ENCODE results near the gene DBN1. TPM values are rescaled to one million over a fixed set of nuclear protein-coding genes. Genes with fewer than 3 reads are reported as not detected.

DBN1 gene
- total and polyA plus RNA-seq, 7 experiments from 2014 or later: 0.64 to 8.8 (median 2.2) TPM

- H3K4me1 ChIP-seq (ENCODE audit: control insufficient read depth in 2 of 2, insufficient read depth in 2 of 2, low read length in 2 of 2): peaks cover 7% of the 10 kb centered on the region in 2 donors
- Mint-ChIP-seq H3K27me3 (no peaks in the 10 kb centered on the region), H3K36me3 (peaks cover 0 to 6% (median 0%) of the 10 kb centered on the region in 5 donors), H3K9me3 (peaks cover 0 to 2% (median 0%) of the 10 kb centered on the region in 11 donors), H3K27ac (peak overlapping the region in 1 of 9 donors; percentile 51), H3K4me3 (no peak overlapping the region), H3K4me1 (peaks cover 0 to 24% (median 9%) of the 10 kb centered on the region in 7 donors)
- POLR2A ChIA-PET: no interaction called here
- H3K9me3 ChIP-seq (ENCODE audit: control insufficient read depth in 2 of 3, low read length in 3 of 3): no peaks in the 10 kb centered on the region
- H3K4me3 ChIP-seq (ENCODE audit: low read length): no peak overlapping the region
- H3K27ac ChIP-seq (ENCODE audit: low read depth, low read length): no peak overlapping the region
- DNase-seq (no peak), ATAC-seq (no peak)
- H3K36me3 ChIP-seq (ENCODE audit: control insufficient read depth in 2 of 3, insufficient read depth in 3 of 3, low read length in 3 of 3): no peaks in the 10 kb centered on the region
- no peaks in the 10 kb centered on the region for H3K27me3 ChIP-seq (ENCODE audit: control insufficient read depth in 2 of 2, insufficient read depth in 2 of 2, low read length in 2 of 2)
- CTCF ChIA-PET: no interaction called here
- intact Hi-C loops (cut with micrococcal nuclease): no loop called here
Measured at GRCh38 chr5:177467436-177467835, 6.0 kb downstream of the DBN1 start.

- Histone ChIP-seq H3K27ac (ENCODE audit: low read depth, low read length) (no peak overlapping the region), H3K27me3 (ENCODE audit: control insufficient read depth in 2 of 2, insufficient read depth in 2 of 2, low read length in 2 of 2) (no peaks in the 10 kb centered on the region), H3K4me3 (ENCODE audit: low read length) (no peak overlapping the region), H3K9me3 (ENCODE audit: control insufficient read depth in 2 of 3, low read length in 3 of 3) (no peaks in the 10 kb centered on the region), H3K36me3 (ENCODE audit: control insufficient read depth in 2 of 3, insufficient read depth in 3 of 3, low read length in 3 of 3) (no peaks in the 10 kb centered on the region), H3K4me1 (ENCODE audit: control insufficient read depth in 2 of 2, insufficient read depth in 2 of 2, low read length in 2 of 2) (peaks cover under 1 to 2% of the 10 kb centered on the region in 2 donors)
- DNase-seq (no peak), ATAC-seq (no peak)
- POLR2A ChIA-PET: no interaction called here
- Mint-ChIP-seq H3K36me3 (peaks cover 0 to 6% (median 0%) of the 10 kb centered on the region in 5 donors), H3K27ac (peak overlapping the region in 2 of 9 donors; percentile 17 to 51), H3K4me3 (no peak overlapping the region), H3K27me3 (no peaks in the 10 kb centered on the region), H3K4me1 (peaks cover 0 to 27% (median 10%) of the 10 kb centered on the region in 7 donors), H3K9me3 (peaks cover 0 to 2% (median 0%) of the 10 kb centered on the region in 11 donors)
- intact Hi-C loops (cut with micrococcal nuclease): no loop called here
- CTCF ChIA-PET: interaction anchor here (0.9 kb wide), 1 partner anchor 94 kb away, joined by 3 read pairs; no protein-coding TSS in a partner anchor
Measured at GRCh38 chr5:177466861-177467260, 6.6 kb downstream of the DBN1 start.

- intact Hi-C loops (cut with micrococcal nuclease): no loop called here
- Mint-ChIP-seq H3K27me3 (no peaks in the 10 kb centered on the region), H3K9me3 (peaks cover 0 to 2% (median 0%) of the 10 kb centered on the region in 11 donors), H3K4me1 (peaks cover 0 to 25% (median 5%) of the 10 kb centered on the region in 7 donors), H3K4me3 (no peak overlapping the region), H3K27ac (no peak overlapping the region), H3K36me3 (peaks cover 0 to 10% (median 0%) of the 10 kb centered on the region in 5 donors)
- Histone ChIP-seq H3K9me3 (ENCODE audit: control insufficient read depth in 2 of 3, low read length in 3 of 3) (no peaks in the 10 kb centered on the region), H3K27me3 (ENCODE audit: control insufficient read depth in 2 of 2, insufficient read depth in 2 of 2, low read length in 2 of 2) (no peaks in the 10 kb centered on the region), H3K4me3 (ENCODE audit: low read length) (no peak overlapping the region), H3K36me3 (ENCODE audit: control insufficient read depth in 2 of 3, insufficient read depth in 3 of 3, low read length in 3 of 3) (no peaks in the 10 kb centered on the region), H3K4me1 (ENCODE audit: control insufficient read depth in 2 of 2, insufficient read depth in 2 of 2, low read length in 2 of 2) (no peaks in the 10 kb centered on the region), H3K27ac (ENCODE audit: low read depth, low read length) (no peak overlapping the region)
- CTCF ChIA-PET: interaction anchor here (1.1 kb wide), 1 partner anchor 8 kb away, joined by 3 read pairs; no protein-coding TSS in a partner anchor
- ATAC-seq: no peak
- POLR2A ChIA-PET: no interaction called here
- DNase-seq: no peak
Measured at GRCh38 chr5:177465044-177465443, 8.4 kb downstream of the DBN1 start.

- DNase-seq: no peak
- H3K36me3 ChIP-seq (ENCODE audit: control insufficient read depth in 2 of 3, insufficient read depth in 3 of 3, low read length in 3 of 3): no peaks in the 10 kb centered on the region
- POLR2A ChIA-PET: interaction anchor here (0.7 kb wide), 1 partner anchor 12 kb away, joined by 4 read pairs; no protein-coding TSS in a partner anchor
- intact Hi-C loops (cut with micrococcal nuclease): no loop called here
- no peak overlapping the region for H3K4me3 ChIP-seq (ENCODE audit: low read length)
- peak overlapping the region in 2 of 9 donors; percentile 59 to 69 for H3K27ac Mint-ChIP-seq
- peaks cover 0 to 10% (median 0%) of the 10 kb centered on the region in 5 donors for H3K36me3 Mint-ChIP-seq
- no peaks in the 10 kb centered on the region for H3K27me3 Mint-ChIP-seq
- H3K27me3 ChIP-seq (ENCODE audit: control insufficient read depth in 2 of 2, insufficient read depth in 2 of 2, low read length in 2 of 2): no peaks in the 10 kb centered on the region
- H3K4me1 Mint-ChIP-seq: peaks cover 0 to 25% (median 8%) of the 10 kb centered on the region in 7 donors
- peak; percentile 40 for ATAC-seq
- peaks cover 0 to 2% (median 0%) of the 10 kb centered on the region in 11 donors for H3K9me3 Mint-ChIP-seq
- CTCF ChIA-PET: interaction anchor here (1.2 to 2.6 kb wide), 2 partner anchors 59 to 72 kb away, joined by 5 to 11 read pairs; no protein-coding TSS in a partner anchor
- no peak overlapping the region for H3K27ac ChIP-seq (ENCODE audit: low read depth, low read length)
- no peaks in the 10 kb centered on the region for H3K9me3 ChIP-seq (ENCODE audit: control insufficient read depth in 2 of 3, low read length in 3 of 3)
- peak overlapping the region in 1 of 10 donors; percentile 70 for H3K4me3 Mint-ChIP-seq
- no peaks in the 10 kb centered on the region for H3K4me1 ChIP-seq (ENCODE audit: control insufficient read depth in 2 of 2, insufficient read depth in 2 of 2, low read length in 2 of 2)
Measured at GRCh38 chr5:177462021-177462670, 11.3 kb downstream of the DBN1 start.

GRCh38 chr5:177459819-177460628, 13.4 kb downstream of the DBN1 start:
- Histone ChIP-seq H3K9me3 (ENCODE audit: control insufficient read depth in 2 of 3, low read length in 3 of 3) (no peaks in the 10 kb centered on the region), H3K27ac (ENCODE audit: low read depth, low read length) (no peak overlapping the region), H3K27me3 (ENCODE audit: control insufficient read depth in 2 of 2, insufficient read depth in 2 of 2, low read length in 2 of 2) (no peaks in the 10 kb centered on the region), H3K36me3 (ENCODE audit: control insufficient read depth in 2 of 3, insufficient read depth in 3 of 3, low read length in 3 of 3) (peaks cover 0 to 4% (median 0%) of the 10 kb centered on the region in 3 experiments), H3K4me1 (ENCODE audit: control insufficient read depth in 2 of 2, insufficient read depth in 2 of 2, low read length in 2 of 2) (peaks cover 0 to 5% of the 10 kb centered on the region in 2 donors), H3K4me3 (ENCODE audit: low read length) (no peak overlapping the region)
- Mint-ChIP-seq H3K27me3 (no peaks in the 10 kb centered on the region), H3K36me3 (peaks cover 0 to 5% (median 0%) of the 10 kb centered on the region in 5 donors), H3K27ac (no peak overlapping the region), H3K4me1 (peaks cover 0 to 30% (median 14%) of the 10 kb centered on the region in 7 donors), H3K9me3 (no peaks in the 10 kb centered on the region), H3K4me3 (peak overlapping the region in 1 of 10 donors; percentile 38)
- DNase-seq (no peak), ATAC-seq (no peak)
- CTCF ChIA-PET: interaction anchor here (3.9 to 8.1 kb wide), 2 partner anchors 56 to 71 kb away, joined by 44 to 149 read pairs; no protein-coding TSS in a partner anchor
- POLR2A ChIA-PET: interaction anchor here (0.8 to 0.9 kb wide), 2 partner anchors 15 to 71 kb away, joined by 3 read pairs; no protein-coding TSS in a partner anchor
- intact Hi-C loops (cut with micrococcal nuclease): loop anchor here (5.0 to 10.0 kb wide), 4 partner anchors 57 to 348 kb away; partner anchors contain the start of genes DDX41 (in 1 of the 2) and NSD1 (in 1 of the 2)

- H3K27me3 ChIP-seq (ENCODE audit: control insufficient read depth in 2 of 2, insufficient read depth in 2 of 2, low read length in 2 of 2): no peaks in the 10 kb centered on the region
- DNase-seq (no peak), ATAC-seq (no peak)
- Mint-ChIP-seq H3K27ac (no peak overlapping the region), H3K4me1 (peaks cover 0 to 30% (median 14%) of the 10 kb centered on the region in 7 donors), H3K9me3 (no peaks in the 10 kb centered on the region), H3K4me3 (no peak overlapping the region), H3K36me3 (peaks cover 0 to 5% (median 0%) of the 10 kb centered on the region in 5 donors), H3K27me3 (no peaks in the 10 kb centered on the region)
- peaks cover 0 to 4% (median 0%) of the 10 kb centered on the region in 3 experiments for H3K36me3 ChIP-seq (ENCODE audit: control insufficient read depth in 2 of 3, insufficient read depth in 3 of 3, low read length in 3 of 3)
- no peak overlapping the region for H3K4me3 ChIP-seq (ENCODE audit: low read length)
- no peak overlapping the region for H3K27ac ChIP-seq (ENCODE audit: low read depth, low read length)
- CTCF ChIA-PET: interaction anchor here (3.9 to 8.1 kb wide), 2 partner anchors 56 to 70 kb away, joined by 44 to 149 read pairs; no protein-coding TSS in a partner anchor
- POLR2A ChIA-PET: no interaction called here
- intact Hi-C loops (cut with micrococcal nuclease): loop anchor here (5.0 to 10.0 kb wide), 4 partner anchors 58 to 347 kb away; partner anchors contain the start of genes DDX41 (in 1 of the 2) and NSD1 (in 1 of the 2)
- H3K9me3 ChIP-seq (ENCODE audit: control insufficient read depth in 2 of 3, low read length in 3 of 3): no peaks in the 10 kb centered on the region
- peaks cover 0 to 6% of the 10 kb centered on the region in 2 donors for H3K4me1 ChIP-seq (ENCODE audit: control insufficient read depth in 2 of 2, insufficient read depth in 2 of 2, low read length in 2 of 2)
Measured at GRCh38 chr5:177459357-177459756, 14.1 kb downstream of the DBN1 start.

Data from naive thymus-derived CD4-positive, alpha-beta T cell (primary cell).